Measurements from ENCODE around the gene CERS1.

DNA sequence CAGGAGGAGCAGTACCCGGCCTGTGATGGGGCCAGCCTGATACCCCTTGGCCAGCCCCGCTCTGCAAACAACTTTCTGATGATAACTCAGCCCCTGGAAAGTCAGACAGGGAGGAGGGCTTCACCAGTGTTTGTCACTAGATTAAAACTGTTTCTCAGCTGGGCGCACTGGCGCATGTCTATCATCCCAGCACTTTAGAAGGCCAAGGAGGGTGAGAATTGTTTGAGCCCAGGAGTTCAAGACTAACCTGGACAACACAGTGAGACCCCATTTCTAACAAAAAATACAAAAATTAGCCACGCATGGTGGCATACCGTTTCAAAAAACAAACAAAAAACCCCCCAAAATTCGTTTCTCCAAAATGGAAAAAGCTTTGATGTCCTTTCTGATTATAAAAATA lies 5.5 kb upstream of the CERS1 start:
- TF ChIP-seq, protein P1, sequence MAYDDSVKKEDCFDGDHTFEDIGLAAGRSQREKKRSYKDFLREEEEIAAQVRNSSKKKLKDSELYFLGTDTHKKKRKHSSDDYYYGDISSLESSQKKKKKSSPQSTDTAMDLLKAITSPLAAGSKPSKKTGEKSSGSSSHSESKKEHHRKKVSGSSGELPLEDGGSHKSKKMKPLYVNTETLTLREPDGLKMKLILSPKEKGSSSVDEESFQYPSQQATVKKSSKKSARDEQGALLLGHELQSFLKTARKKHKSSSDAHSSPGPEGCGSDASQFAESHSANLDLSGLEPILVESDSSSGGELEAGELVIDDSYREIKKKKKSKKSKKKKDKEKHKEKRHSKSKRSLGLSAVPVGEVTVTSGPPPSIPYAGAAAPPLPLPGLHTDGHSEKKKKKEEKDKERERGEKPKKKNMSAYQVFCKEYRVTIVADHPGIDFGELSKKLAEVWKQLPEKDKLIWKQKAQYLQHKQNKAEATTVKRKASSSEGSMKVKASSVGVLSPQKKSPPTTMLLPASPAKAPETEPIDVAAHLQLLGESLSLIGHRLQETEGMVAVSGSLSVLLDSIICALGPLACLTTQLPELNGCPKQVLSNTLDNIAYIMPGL (CRISPR knock-in tag; IDR thresholded peaks at IDR 0.05; ENCODE audit: borderline replicate concordance), result no peak
- TF ChIP-seq, protein P2, sequence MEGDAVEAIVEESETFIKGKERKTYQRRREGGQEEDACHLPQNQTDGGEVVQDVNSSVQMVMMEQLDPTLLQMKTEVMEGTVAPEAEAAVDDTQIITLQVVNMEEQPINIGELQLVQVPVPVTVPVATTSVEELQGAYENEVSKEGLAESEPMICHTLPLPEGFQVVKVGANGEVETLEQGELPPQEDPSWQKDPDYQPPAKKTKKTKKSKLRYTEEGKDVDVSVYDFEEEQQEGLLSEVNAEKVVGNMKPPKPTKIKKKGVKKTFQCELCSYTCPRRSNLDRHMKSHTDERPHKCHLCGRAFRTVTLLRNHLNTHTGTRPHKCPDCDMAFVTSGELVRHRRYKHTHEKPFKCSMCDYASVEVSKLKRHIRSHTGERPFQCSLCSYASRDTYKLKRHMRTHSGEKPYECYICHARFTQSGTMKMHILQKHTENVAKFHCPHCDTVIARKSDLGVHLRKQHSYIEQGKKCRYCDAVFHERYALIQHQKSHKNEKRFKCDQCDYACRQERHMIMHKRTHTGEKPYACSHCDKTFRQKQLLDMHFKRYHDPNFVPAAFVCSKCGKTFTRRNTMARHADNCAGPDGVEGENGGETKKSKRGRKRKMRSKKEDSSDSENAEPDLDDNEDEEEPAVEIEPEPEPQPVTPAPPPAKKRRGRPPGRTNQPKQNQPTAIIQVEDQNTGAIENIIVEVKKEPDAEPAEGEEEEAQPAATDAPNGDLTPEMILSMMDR (IDR thresholded peaks at IDR 0.05), result no peak
- TF ChIP-seq POLR2A (IDR thresholded peaks at IDR 0.05; ENCODE audit: low read length), result no peak
